HepG2 (cell line): ENCODE results near the gene RNF149. TPM values are rescaled to one million over a fixed set of nuclear protein-coding genes. Genes with fewer than 3 reads are reported as not detected.

Experiments
- HES4 ChIP-seq: sonication (generic); formaldehyde crosslinking; IDR thresholded peaks from 2 replicates; pipeline ENCODE4 v1.9.0; 2021; ENCODE audit warnings: mild to moderate bottlenecking, missing genetic modification reagents, borderline replicate concordance
- KDM5B ChIP-seq: sonication (generic); formaldehyde crosslinking; IDR thresholded peaks from 2 replicates; pipeline ENCODE4 v1.4.0; 2020; ENCODE audit warnings: missing genetic modification reagents, mild to moderate bottlenecking, borderline replicate concordance
- MEIS2 ChIP-seq: sonication (generic); formaldehyde crosslinking; IDR thresholded peaks from 2 replicates; pipeline ENCODE4 v1.9.0; 2021; ENCODE audit warnings: mild to moderate bottlenecking, missing genetic modification reagents
- RCOR2 ChIP-seq: IDR thresholded peaks from 2 replicates; pipeline ENCODE4 v1.6.1; 2016; ENCODE audit warnings: missing biosample characterization, missing genetic modification reagents
- RNF2 ChIP-seq: fragments of 450-650 bp; conservative IDR thresholded peaks from 2 replicates; pipeline ENCODE4 v1.6.1; 2016; ENCODE audit warnings: low read depth
- SALL1 ChIP-seq: sonication (generic); formaldehyde crosslinking; IDR thresholded peaks from 2 replicates; pipeline ENCODE4 v1.8.0; 2022; ENCODE audit warnings: mild to moderate bottlenecking, missing genetic modification reagents
- SIN3A ChIP-seq: IDR thresholded peaks from 2 replicates; pipeline ENCODE4 v1.6.1; 2011; ENCODE audit warnings: low read depth, mild to moderate bottlenecking, control low read depth, low read length, borderline replicate concordance
- SRSF4 ChIP-seq: fragments of 200-400 bp; formaldehyde crosslinking; IDR thresholded peaks from one replicate; pipeline ENCODE4 v1.6.1; 2018; ENCODE audit warnings: mild to moderate bottlenecking, low read depth, low read length, moderate library complexity; ENCODE audit not compliant: poor library complexity, severe bottlenecking
- STAG1 ChIP-seq: sonication (generic); formaldehyde crosslinking; IDR thresholded peaks from 2 replicates; pipeline ENCODE4 v1.4.0; 2020; ENCODE audit warnings: missing genetic modification reagents
- ZFP82 ChIP-seq: sonication (generic); formaldehyde crosslinking; IDR thresholded peaks from 2 replicates; pipeline ENCODE4 v1.5.1; 2020; ENCODE audit warnings: mild to moderate bottlenecking, missing genetic modification reagents, borderline replicate concordance
- ZNF547 ChIP-seq: sonication (generic); formaldehyde crosslinking; IDR thresholded peaks from 2 replicates; pipeline ENCODE4 v1.5.1; 2020; ENCODE audit warnings: mild to moderate bottlenecking, missing genetic modification reagents
- ZNF550 ChIP-seq: sonication (generic); formaldehyde crosslinking; IDR thresholded peaks from 2 replicates; pipeline ENCODE4 v1.4.0; 2020; ENCODE audit warnings: mild to moderate bottlenecking, missing genetic modification reagents, borderline replicate concordance
- ZNF570 ChIP-seq: sonication (generic); formaldehyde crosslinking; IDR thresholded peaks from 2 replicates; pipeline ENCODE4 v1.4.0; 2020; ENCODE audit warnings: mild to moderate bottlenecking, missing genetic modification reagents, borderline replicate concordance
- polyA plus RNA-seq, 8 experiments: library from polyadenylated mRNA; depleted of rRNA in 3 of 8; stranded (reverse) in 7 of 8; unstranded in 1 of 8; fragments of >200 nt; fragmentation: Illumina TruSeq in 4 of 8; extraction: Trizol in 4 of 8; gene quantifications; 2 replicates each; pipeline versions ENCODE4 v1.2.1 to v1.2.3, GENCODE V29; 2011 to 2016; ENCODE audit warnings: low read depth in 4 of 8, missing spikeins in 1 of 8, mixed read lengths in 1 of 8; ENCODE audit not compliant: insufficient read depth in 1 of 8
- total RNA-seq, 5 experiments: library from RNA; depleted of rRNA; stranded (reverse); fragments of >200 nt; fragmentation: Illumina TruSeq; extraction: Trizol; gene quantifications; 2 replicates each; pipeline ENCODE4 v1.2.3, GENCODE V29; 2016; ENCODE audit warnings: low read depth in 1 of 5
- TF ChIP-seq, protein P1 (sequence below): sonication (generic); formaldehyde crosslinking; IDR thresholded peaks from 2 replicates; pipeline ENCODE4 v1.4.0; 2020; ENCODE audit warnings: missing genetic modification reagents
- TF ChIP-seq, protein P2 (sequence below): sonication (generic); formaldehyde crosslinking; IDR thresholded peaks from 2 replicates; pipeline ENCODE4 v1.5.1; 2020; ENCODE audit warnings: mild to moderate bottlenecking, moderate library complexity, missing genetic modification reagents
- TF ChIP-seq, protein P3 (sequence below): IDR thresholded peaks from 2 replicates; pipeline ENCODE4 v1.6.1; 2016; ENCODE audit warnings: missing compliant biosample characterization, missing genetic modification reagents, borderline replicate concordance
- TF ChIP-seq, protein P4 (sequence below): IDR thresholded peaks from 2 replicates; pipeline ENCODE4 v1.6.1; 2016; ENCODE audit warnings: low read depth
- TF ChIP-seq, protein P5 (sequence below): sonication (generic); formaldehyde crosslinking; IDR thresholded peaks from 2 replicates; pipeline ENCODE4 v1.8.1; 2022; ENCODE audit warnings: low read depth, mild to moderate bottlenecking, missing genetic modification reagents
- TF ChIP-seq, protein P6 (sequence below): sonication (generic); formaldehyde crosslinking; IDR thresholded peaks from 2 replicates; pipeline ENCODE4 v1.5.0; 2020; ENCODE audit warnings: missing genetic modification reagents, mild to moderate bottlenecking, borderline replicate concordance

RNF149 gene
- total and polyA plus RNA-seq, 2 of the 13 experiments (the other 11 are each of a cell fraction or from before 2014, with no cell fraction given): 87.6 to 109 TPM

DNA sequence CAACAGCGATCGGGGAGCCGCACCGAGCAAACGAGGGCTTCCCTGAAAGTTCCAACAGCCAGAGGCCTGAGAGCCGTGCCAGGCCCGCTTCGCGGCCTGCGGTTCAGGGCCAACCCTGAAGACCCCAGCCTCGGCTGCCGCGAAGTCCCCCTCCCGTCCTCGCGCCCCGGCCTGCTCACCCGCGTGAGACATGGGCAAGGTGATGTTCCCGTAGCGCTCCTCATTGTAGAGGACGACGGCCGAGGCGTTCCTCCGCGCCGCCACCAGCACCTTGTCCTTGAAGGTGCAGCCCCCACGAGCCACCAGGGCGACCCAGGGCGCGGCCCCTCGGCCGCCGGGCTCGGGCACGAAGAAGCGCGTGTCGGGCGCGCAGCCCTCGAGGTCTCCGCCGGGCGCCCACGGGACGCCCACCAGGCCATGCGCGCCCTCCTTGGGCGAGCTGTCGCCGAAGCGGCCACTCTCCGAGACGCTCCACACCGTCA lies 510 bp downstream of the RNF149 start (continued):
- TF ChIP-seq RNF2: peak; percentile 93; the same call in 1 of the 2 replicates
- TF ChIP-seq, protein P1, sequence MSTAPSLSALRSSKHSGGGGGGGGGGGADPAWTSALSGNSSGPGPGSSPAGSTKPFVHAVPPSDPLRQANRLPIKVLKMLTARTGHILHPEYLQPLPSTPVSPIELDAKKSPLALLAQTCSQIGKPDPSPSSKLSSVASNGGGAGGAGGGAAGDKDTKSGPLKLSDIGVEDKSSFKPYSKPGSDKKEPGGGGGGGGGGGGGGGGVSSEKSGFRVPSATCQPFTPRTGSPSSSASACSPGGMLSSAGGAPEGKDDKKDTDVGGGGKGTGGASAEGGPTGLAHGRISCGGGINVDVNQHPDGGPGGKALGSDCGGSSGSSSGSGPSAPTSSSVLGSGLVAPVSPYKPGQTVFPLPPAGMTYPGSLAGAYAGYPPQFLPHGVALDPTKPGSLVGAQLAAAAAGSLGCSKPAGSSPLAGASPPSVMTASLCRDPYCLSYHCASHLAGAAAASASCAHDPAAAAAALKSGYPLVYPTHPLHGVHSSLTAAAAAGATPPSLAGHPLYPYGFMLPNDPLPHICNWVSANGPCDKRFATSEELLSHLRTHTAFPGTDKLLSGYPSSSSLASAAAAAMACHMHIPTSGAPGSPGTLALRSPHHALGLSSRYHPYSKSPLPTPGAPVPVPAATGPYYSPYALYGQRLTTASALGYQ (CRISPR knock-in tag): 0 out of 2 replicates have a peak, but pooled peaks have one; percentile 4
- TF ChIP-seq RCOR2 (CRISPR knock-in tag): no peak
- TF ChIP-seq, protein P2, sequence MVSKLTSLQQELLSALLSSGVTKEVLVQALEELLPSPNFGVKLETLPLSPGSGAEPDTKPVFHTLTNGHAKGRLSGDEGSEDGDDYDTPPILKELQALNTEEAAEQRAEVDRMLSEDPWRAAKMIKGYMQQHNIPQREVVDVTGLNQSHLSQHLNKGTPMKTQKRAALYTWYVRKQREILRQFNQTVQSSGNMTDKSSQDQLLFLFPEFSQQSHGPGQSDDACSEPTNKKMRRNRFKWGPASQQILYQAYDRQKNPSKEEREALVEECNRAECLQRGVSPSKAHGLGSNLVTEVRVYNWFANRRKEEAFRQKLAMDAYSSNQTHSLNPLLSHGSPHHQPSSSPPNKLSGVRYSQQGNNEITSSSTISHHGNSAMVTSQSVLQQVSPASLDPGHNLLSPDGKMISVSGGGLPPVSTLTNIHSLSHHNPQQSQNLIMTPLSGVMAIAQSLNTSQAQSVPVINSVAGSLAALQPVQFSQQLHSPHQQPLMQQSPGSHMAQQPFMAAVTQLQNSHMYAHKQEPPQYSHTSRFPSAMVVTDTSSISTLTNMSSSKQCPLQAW (CRISPR knock-in tag): 0 out of 2 replicates have a peak, but pooled peaks have one; percentile 53
- no peak for TF ChIP-seq ZNF550
- TF ChIP-seq, protein P3, sequence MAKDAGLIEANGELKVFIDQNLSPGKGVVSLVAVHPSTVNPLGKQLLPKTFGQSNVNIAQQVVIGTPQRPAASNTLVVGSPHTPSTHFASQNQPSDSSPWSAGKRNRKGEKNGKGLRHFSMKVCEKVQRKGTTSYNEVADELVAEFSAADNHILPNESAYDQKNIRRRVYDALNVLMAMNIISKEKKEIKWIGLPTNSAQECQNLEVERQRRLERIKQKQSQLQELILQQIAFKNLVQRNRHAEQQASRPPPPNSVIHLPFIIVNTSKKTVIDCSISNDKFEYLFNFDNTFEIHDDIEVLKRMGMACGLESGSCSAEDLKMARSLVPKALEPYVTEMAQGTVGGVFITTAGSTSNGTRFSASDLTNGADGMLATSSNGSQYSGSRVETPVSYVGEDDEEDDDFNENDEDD (CRISPR knock-in tag): peak; percentile 64; the same call in 1 of the 2 replicates
- TF ChIP-seq, protein P4, sequence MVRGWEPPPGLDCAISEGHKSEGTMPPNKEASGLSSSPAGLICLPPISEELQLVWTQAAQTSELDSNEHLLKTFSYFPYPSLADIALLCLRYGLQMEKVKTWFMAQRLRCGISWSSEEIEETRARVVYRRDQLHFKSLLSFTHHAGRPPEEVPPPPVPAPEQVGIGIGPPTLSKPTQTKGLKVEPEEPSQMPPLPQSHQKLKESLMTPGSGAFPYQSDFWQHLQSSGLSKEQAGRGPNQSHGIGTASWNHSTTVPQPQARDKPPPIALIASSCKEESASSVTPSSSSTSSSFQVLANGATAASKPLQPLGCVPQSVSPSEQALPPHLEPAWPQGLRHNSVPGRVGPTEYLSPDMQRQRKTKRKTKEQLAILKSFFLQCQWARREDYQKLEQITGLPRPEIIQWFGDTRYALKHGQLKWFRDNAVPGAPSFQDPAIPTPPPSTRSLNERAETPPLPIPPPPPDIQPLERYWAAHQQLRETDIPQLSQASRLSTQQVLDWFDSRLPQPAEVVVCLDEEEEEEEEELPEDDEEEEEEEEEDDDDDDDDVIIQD: no peak
- TF ChIP-seq SALL1 (CRISPR knock-in tag): peak; percentile 16; the same call in 1 of the 2 replicates
- 0 out of 2 replicates have a peak, but pooled peaks have one; percentile 50 for TF ChIP-seq HES4 (CRISPR knock-in tag)
- no peak for TF ChIP-seq ZFP82 (CRISPR knock-in tag)
- 0 out of 2 replicates have a peak, but pooled peaks have one; percentile 79 for TF ChIP-seq ZNF570 (CRISPR knock-in tag)
- TF ChIP-seq, protein P5, sequence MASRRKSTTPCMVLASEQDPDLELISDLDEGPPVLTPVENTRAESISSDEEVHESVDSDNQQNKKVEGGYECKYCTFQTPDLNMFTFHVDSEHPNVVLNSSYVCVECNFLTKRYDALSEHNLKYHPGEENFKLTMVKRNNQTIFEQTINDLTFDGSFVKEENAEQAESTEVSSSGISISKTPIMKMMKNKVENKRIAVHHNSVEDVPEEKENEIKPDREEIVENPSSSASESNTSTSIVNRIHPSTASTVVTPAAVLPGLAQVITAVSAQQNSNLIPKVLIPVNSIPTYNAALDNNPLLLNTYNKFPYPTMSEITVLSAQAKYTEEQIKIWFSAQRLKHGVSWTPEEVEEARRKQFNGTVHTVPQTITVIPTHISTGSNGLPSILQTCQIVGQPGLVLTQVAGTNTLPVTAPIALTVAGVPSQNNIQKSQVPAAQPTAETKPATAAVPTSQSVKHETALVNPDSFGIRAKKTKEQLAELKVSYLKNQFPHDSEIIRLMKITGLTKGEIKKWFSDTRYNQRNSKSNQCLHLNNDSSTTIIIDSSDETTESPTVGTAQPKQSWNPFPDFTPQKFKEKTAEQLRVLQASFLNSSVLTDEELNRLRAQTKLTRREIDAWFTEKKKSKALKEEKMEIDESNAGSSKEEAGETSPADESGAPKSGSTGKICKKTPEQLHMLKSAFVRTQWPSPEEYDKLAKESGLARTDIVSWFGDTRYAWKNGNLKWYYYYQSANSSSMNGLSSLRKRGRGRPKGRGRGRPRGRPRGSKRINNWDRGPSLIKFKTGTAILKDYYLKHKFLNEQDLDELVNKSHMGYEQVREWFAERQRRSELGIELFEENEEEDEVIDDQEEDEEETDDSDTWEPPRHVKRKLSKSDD (CRISPR knock-in tag): no peak
- peak; percentile 22; the same call in 1 of the 2 replicates for TF ChIP-seq SIN3A
- TF ChIP-seq ZNF547 (CRISPR knock-in tag): no peak
- no peak for TF ChIP-seq STAG1 (CRISPR knock-in tag)
- TF ChIP-seq SRSF4: peak; percentile 22
- peak; percentile 15; the same call in 1 of the 2 replicates for TF ChIP-seq MEIS2
- TF ChIP-seq KDM5B (CRISPR knock-in tag): peak; percentile 7; the same call in 1 of the 2 replicates
- TF ChIP-seq, protein P6, sequence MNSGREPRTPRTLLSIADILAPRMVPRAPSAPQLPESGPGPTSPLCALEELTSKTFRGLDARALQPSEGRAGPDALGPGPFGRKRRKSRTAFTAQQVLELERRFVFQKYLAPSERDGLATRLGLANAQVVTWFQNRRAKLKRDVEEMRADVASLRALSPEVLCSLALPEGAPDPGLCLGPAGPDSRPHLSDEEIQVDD (CRISPR knock-in tag): peak; percentile 90; the same call in 1 of the 2 replicates
